ENCODE measurements around the gene CPLANE1. TPM values are rescaled to one million over a fixed set of nuclear protein-coding genes. Genes with fewer than 3 reads are reported as not detected.

CPLANE1 gene
- total and polyA plus RNA-seq, 2 of the 4 experiments (the other 2 are of a cell fraction) = 4.4 to 17.9 TPM

DNA sequence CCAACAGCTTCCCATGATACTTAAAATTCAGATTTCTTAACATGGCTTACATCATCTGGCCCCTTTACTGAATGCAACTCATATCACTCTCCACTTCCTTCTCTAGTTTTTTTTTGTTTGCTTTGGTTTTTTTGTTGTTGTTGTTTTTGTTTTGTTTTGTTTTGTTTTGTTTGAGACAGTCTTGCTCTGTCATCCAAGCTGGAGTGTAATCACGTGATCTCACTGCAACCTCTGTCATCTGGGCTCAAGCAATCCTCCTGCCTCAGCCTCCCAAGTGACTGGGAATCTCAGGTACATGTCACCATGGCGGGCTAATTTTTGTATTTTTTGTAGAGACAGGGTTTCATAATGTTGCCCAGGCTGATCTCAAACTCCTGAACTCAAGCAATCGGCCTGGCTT lies 41.4 kb downstream of the CPLANE1 start:
- H3K18ac ChIP-seq (ENCODE audit: low read depth, low read length) = no peak overlapping the region
- no peaks in the 10 kb centered on the region; a peak in 1 of 4 replicates for H3K79me1 ChIP-seq (ENCODE audit: low read depth in 1 of 2, low read length in 2 of 2)
- WGBS, 2 experiments (ENCODE audit: extremely low coverage in 2 of 2, insufficient read length in 1 of 2) = 100% methylated on average over 1 of the region's 3 CpGs; no CpG with 5 or more reads in 1 of the 2 experiments
- no peak overlapping the region for H4K5ac ChIP-seq (ENCODE audit: low read depth, low read length)
- no peaks in the 10 kb centered on the region for H3K27me3 ChIP-seq (ENCODE audit: control insufficient read depth, insufficient read depth, low read length)
- no peak overlapping the region for H2BK120ac ChIP-seq (ENCODE audit: low read depth, low read length)
- H3K4ac ChIP-seq (ENCODE audit: low read depth, low read length) = no peak overlapping the region
- no peak overlapping the region for H3K14ac ChIP-seq (replicated peaks; ENCODE audit: low read depth, low read length)
- no peak overlapping the region for H2AFZ ChIP-seq (replicated peaks; ENCODE audit: low read length, poor library complexity)
- H3K4me2 ChIP-seq (ENCODE audit: low read depth, low read length) = no peak overlapping the region
- no peaks in the 10 kb centered on the region for H3K4me1 ChIP-seq (ENCODE audit: control insufficient read depth, insufficient read depth, low read length)
- H3K4me3 ChIP-seq (ENCODE audit: insufficient read depth, low read depth, low read length) = no peak overlapping the region
- no peak overlapping the region for H2BK5ac ChIP-seq (ENCODE audit: low read depth, low read length, poor library complexity, severe bottlenecking)
- H2BK20ac ChIP-seq (ENCODE audit: low read depth, low read length) = no peak overlapping the region
- no peak overlapping the region for H3K9ac ChIP-seq (ENCODE audit: low read depth, low read length)
- no peak for DNase-seq
- TF ChIP-seq, protein P1, sequence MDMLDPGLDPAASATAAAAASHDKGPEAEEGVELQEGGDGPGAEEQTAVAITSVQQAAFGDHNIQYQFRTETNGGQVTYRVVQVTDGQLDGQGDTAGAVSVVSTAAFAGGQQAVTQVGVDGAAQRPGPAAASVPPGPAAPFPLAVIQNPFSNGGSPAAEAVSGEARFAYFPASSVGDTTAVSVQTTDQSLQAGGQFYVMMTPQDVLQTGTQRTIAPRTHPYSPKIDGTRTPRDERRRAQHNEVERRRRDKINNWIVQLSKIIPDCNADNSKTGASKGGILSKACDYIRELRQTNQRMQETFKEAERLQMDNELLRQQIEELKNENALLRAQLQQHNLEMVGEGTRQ (IDR thresholded peaks at IDR 0.05; ENCODE audit: low read depth, low read length) = no peak
- TF ChIP-seq MXI1 (IDR thresholded peaks at IDR 0.05; ENCODE audit: borderline replicate concordance, low read depth, low read length) (no peak), RFX5 (IDR thresholded peaks at IDR 0.05; ENCODE audit: low read depth, low read length) (no peak), POLR2A (IDR thresholded peaks at IDR 0.05; ENCODE audit: low read depth, low read length) (no peak)
- TF ChIP-seq, protein P2, sequence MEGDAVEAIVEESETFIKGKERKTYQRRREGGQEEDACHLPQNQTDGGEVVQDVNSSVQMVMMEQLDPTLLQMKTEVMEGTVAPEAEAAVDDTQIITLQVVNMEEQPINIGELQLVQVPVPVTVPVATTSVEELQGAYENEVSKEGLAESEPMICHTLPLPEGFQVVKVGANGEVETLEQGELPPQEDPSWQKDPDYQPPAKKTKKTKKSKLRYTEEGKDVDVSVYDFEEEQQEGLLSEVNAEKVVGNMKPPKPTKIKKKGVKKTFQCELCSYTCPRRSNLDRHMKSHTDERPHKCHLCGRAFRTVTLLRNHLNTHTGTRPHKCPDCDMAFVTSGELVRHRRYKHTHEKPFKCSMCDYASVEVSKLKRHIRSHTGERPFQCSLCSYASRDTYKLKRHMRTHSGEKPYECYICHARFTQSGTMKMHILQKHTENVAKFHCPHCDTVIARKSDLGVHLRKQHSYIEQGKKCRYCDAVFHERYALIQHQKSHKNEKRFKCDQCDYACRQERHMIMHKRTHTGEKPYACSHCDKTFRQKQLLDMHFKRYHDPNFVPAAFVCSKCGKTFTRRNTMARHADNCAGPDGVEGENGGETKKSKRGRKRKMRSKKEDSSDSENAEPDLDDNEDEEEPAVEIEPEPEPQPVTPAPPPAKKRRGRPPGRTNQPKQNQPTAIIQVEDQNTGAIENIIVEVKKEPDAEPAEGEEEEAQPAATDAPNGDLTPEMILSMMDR (conservative IDR thresholded peaks at IDR 0.05; ENCODE audit: low read depth, low read length) = no peak
- in situ Hi-C loops (cut with MboI; ENCODE audit: low sequenced_read_pairs) = no loop called here
- H2BK15ac ChIP-seq (ENCODE audit: low read depth, low read length) = no peak overlapping the region
- dilution Hi-C loops (cut with HindIII; ENCODE audit: low sequenced_read_pairs, unreplicated experiment) = no loop called here
- ChIA-PET POLR2A (ENCODE audit: unreplicated experiment) (no interaction called here), CTCF (interaction anchor here (0.5 kb wide), 1 partner anchor 17 kb away, joined by 4 read pairs; no protein-coding TSS in a partner anchor)
- 0 out of 2 replicates have a peak, but pooled peaks cover 3% of the 10 kb centered on the region for H3K9me1 ChIP-seq (ENCODE audit: insufficient read depth, low read length)
- BruUV-seq (replicated peaks) = no TSS peak
- H4K91ac ChIP-seq (ENCODE audit: insufficient read depth, low read depth, low read length) = no peak overlapping the region
- ATAC-seq (ENCODE audit: low read depth) = no peak
- no peak overlapping the region for H2AK5ac ChIP-seq (ENCODE audit: low read depth, low read length)
- H3K9me3 ChIP-seq (ENCODE audit: control insufficient read depth, insufficient read depth, low read length) = no peaks in the 10 kb centered on the region
- peaks cover 17% of the 10 kb centered on the region for H3K36me3 ChIP-seq (ENCODE audit: control insufficient read depth, insufficient read depth, low read length)
- intact Hi-C loops (cut with micrococcal nuclease) = no loop called here
- H4K20me1 ChIP-seq (ENCODE audit: insufficient read depth, low read length) = no peaks in the 10 kb centered on the region
- no peak overlapping the region for H4K8ac ChIP-seq (ENCODE audit: low read depth in 2 of 2, low read length in 2 of 2)
- no peak overlapping the region for H3K23ac ChIP-seq (ENCODE audit: low read depth, low read length)
- no peak overlapping the region for H2AK9ac ChIP-seq (replicated peaks; ENCODE audit: low read depth, low read length, poor library complexity)
- no peak overlapping the region for H3K56ac ChIP-seq (ENCODE audit: extremely low read depth, insufficient read depth, low read length)
- no peak overlapping the region for H3K27ac ChIP-seq (ENCODE audit: insufficient read depth, low read length)
